ENCODE results near the gene MEF2A. TPM values are rescaled to one million over a fixed set of nuclear protein-coding genes. Genes with fewer than 3 reads are reported as not detected.

Gene MEF2A
- total RNA-seq, 1 donor from 2014 or later, result 11.1 TPM

DNA sequence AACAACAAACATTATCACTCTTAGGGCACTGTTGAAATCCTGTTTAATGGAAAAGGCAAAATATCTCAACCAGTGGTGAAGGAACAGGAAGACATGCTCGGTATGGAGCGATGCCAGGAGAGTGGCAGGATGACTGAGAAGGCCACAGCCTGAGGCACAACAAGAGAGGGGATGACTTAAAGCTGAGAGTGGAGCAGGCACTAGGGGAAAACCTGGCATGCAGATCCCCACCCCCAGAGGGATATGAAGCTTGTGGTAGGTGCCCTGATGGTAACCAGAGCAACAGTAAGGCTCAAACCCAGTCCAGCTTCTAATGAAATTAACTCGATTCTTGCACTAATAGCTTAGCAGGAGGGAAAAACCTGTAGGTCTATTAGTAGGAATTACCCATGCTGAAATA lies 127.0 kb downstream of the MEF2A start:
- no peak overlapping the region for H3K4me3 ChIP-seq (ENCODE audit: low read depth, low read length)
- DNase-seq (ENCODE audit: low read depth), result peak; percentile 14
- FAIRE-seq, result no peak
- peaks cover 2% of the 10 kb centered on the region for H3K36me3 ChIP-seq (ENCODE audit: control insufficient read depth, insufficient read depth, low read length)
- TF ChIP-seq CTCF (IDR thresholded peaks at IDR 0.05; ENCODE audit: insufficient read depth, low read length, severe bottlenecking), result no peak
- H3K27me3 ChIP-seq (ENCODE audit: control insufficient read depth, insufficient read depth, low read length), result no peaks in the 10 kb centered on the region

DNA sequence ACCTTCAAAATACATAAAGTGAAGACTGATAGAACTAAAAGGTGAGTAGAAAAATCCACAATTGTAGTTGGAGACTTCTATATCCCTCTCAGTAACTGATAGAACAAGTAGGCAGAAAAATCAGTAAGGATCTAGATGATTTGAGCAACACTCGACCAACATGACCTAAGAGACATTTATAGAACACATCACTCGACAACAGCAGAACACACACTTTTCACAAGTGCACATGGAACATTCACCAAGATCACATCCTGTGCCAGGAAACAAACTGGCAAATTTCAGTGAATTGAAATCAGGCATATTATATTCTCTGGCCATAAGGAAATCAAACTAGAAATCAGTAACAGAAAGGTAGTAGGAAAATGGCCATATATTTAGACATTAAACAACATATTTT lies 130.3 kb downstream of the MEF2A start:
- TF ChIP-seq CTCF (IDR thresholded peaks at IDR 0.05; ENCODE audit: insufficient read depth, low read length, severe bottlenecking), result no peak
- DNase-seq (ENCODE audit: low read depth), result no peak
- no peak for FAIRE-seq
- Histone ChIP-seq H3K4me3 (ENCODE audit: low read depth, low read length) (no peak overlapping the region), H3K36me3 (ENCODE audit: control insufficient read depth, insufficient read depth, low read length) (peaks cover 2% of the 10 kb centered on the region), H3K27me3 (ENCODE audit: control insufficient read depth, insufficient read depth, low read length) (no peaks in the 10 kb centered on the region)

DNA sequence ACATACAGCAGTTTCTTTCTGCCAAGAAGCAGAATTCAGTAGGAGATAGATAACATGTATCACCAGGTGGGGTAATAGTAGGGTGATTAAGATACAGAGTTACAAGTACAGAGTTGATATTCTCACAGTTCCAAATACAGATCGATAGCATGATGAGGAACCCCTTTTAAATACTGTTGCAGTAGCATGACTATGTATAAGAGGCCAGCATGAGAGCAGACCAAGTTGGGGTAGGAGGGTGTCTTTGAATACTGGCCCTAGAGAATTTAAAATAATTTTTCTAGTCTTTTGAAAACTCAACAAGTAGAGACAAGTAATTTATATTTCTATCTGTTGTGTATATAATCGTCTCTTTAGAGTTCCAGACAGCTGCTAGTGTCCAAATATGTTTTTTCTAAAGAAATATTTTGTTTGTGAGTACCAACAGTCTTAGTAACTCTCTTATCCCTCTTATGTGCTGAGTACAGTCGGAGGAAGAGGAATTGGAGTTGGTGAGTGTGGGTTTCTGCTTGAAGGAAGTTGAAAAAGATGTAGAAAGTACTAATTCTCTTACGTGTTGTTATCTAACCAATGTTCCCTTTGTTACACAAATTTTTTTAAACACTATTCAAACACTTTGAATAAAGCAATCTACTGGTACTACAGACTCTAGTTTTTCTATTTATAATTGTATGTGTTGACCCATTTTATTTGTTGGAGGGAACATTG lies 137.3 kb downstream of the MEF2A start:
- Histone ChIP-seq H3K36me3 (ENCODE audit: control insufficient read depth, insufficient read depth, low read length) (no peaks in the 10 kb centered on the region), H3K27me3 (ENCODE audit: control insufficient read depth, insufficient read depth, low read length) (no peaks in the 10 kb centered on the region), H3K4me3 (ENCODE audit: low read depth, low read length) (no peak overlapping the region)
- no peak for FAIRE-seq
- TF ChIP-seq CTCF (IDR thresholded peaks at IDR 0.05; ENCODE audit: insufficient read depth, low read length, severe bottlenecking), result no peak
- peak; percentile 41 for DNase-seq (ENCODE audit: low read depth)

- FAIRE-seq, result no peak
- no peak overlapping the region for H3K4me3 ChIP-seq (ENCODE audit: low read depth, low read length)
These were observed 138.0 kb downstream of the MEF2A start for GRCh38 chr15:99703603-99704443.

DNA sequence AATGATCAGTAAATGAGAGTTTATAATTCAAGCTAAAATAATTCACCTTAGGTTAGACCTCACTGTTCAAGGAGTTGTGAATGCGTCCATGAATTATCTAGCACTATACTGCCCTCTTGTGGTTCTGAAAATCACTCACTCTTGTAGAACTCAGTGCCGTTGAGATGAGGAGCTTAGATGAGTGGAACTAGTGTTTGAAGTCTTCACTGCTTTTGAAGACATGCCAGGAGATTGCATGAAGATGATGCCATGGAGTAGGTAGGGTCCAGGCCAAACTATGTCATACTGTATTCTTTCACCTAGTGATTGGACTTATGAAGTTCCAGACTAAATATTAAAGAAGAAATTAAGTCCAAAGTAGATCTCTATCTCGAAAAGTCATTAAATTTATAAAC lies 138.7 kb downstream of the MEF2A start:
- Histone ChIP-seq H3K27me3 (ENCODE audit: control insufficient read depth, insufficient read depth, low read length) (no peaks in the 10 kb centered on the region), H3K36me3 (ENCODE audit: control insufficient read depth, insufficient read depth, low read length) (no peaks in the 10 kb centered on the region), H3K4me3 (ENCODE audit: low read depth, low read length) (no peak overlapping the region)
- peak; percentile 28 for FAIRE-seq
- peak; percentile 88 for DNase-seq (ENCODE audit: low read depth)
- TF ChIP-seq CTCF (IDR thresholded peaks at IDR 0.05; ENCODE audit: insufficient read depth, low read length, severe bottlenecking), result peak; percentile 53

More at GRCh38 chr15:99703603-99704443, 138.0 kb downstream of the MEF2A start:
- Histone ChIP-seq H3K27me3 (ENCODE audit: control insufficient read depth, insufficient read depth, low read length) (no peaks in the 10 kb centered on the region), H3K36me3 (ENCODE audit: control insufficient read depth, insufficient read depth, low read length) (no peaks in the 10 kb centered on the region)
- peak; percentile 94 for DNase-seq (ENCODE audit: low read depth)
- TF ChIP-seq CTCF (IDR thresholded peaks at IDR 0.05; ENCODE audit: insufficient read depth, low read length, severe bottlenecking), result peak; percentile 50
